ENCODE data around the gene GNAZ. TPM values are rescaled to one million over a fixed set of nuclear protein-coding genes. Genes with fewer than 3 reads are reported as not detected.

Gene GNAZ
- total and polyA plus RNA-seq, 12 donors = 3.0 to 70.8 (median 9.4) TPM

DNA sequence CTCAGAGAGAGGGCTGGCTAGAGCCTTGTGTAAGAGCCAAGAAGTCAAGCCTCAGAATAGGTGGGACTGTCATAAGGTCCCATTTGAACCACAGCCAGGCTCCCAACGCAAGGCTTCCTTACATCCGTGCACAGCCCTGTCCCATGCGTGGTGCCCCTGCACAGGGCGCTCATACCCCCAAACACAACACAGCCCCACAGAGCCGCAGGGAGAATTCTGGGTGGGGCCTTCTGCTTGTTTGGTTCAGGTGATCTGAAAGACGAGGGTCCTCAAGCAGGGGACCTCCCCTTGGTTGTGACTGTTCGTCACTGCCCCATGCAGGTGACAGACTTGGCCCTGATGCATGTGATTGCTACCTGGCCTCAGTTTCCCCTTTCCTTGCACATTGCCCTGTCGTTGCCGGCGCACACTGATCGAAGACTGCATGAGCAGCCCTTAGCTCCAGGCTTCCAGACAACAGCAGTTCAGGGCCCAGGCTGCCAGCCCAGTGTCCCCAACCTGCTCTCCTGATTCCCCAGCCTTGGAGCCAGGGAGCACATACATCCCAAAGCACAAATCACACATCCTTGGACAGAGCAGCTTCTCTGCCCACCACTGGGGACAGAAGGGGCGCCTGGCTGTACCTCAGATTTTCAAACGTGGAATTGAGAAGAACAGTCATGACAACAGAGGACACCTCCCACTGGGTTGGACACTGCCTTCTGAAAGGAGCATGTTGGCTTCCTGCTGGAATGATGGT lies 22.1 kb downstream of the GNAZ start:
- H3K4me1 ChIP-seq (replicated peaks in 1 of 2) = peaks cover 0 to 7% of the 10 kb centered on the region in 2 donors
- intact Hi-C loops (cut with DNase I) = no loop called here
- WGBS, 4 donors = 91 to 96% (median 92%) methylated on average over 8 to 13 of the region's 13 CpGs

GRCh38 chr22:23093051-23093788 lies 22.9 kb downstream of the GNAZ start:
- Histone ChIP-seq H3K9me3 (replicated peaks in 1 of 3) (no peaks in the 10 kb centered on the region), H3K4me1 (replicated peaks in 1 of 2) (peaks cover 6 to 12% of the 10 kb centered on the region in 2 donors), H3K27me3 (no peaks in the 10 kb centered on the region), H3K36me3 (replicated peaks in 1 of 2) (no peaks in the 10 kb centered on the region), H3K27ac (no peak overlapping the region), H3K4me3 (no peak overlapping the region)
- TF ChIP-seq POLR2A (IDR thresholded peaks at IDR 0.05) = no peak
- TF ChIP-seq, protein P1, sequence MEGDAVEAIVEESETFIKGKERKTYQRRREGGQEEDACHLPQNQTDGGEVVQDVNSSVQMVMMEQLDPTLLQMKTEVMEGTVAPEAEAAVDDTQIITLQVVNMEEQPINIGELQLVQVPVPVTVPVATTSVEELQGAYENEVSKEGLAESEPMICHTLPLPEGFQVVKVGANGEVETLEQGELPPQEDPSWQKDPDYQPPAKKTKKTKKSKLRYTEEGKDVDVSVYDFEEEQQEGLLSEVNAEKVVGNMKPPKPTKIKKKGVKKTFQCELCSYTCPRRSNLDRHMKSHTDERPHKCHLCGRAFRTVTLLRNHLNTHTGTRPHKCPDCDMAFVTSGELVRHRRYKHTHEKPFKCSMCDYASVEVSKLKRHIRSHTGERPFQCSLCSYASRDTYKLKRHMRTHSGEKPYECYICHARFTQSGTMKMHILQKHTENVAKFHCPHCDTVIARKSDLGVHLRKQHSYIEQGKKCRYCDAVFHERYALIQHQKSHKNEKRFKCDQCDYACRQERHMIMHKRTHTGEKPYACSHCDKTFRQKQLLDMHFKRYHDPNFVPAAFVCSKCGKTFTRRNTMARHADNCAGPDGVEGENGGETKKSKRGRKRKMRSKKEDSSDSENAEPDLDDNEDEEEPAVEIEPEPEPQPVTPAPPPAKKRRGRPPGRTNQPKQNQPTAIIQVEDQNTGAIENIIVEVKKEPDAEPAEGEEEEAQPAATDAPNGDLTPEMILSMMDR (IDR thresholded peaks at IDR 0.05) = no peak
- 82 to 88% (median 83%) methylated on average over 7 to 14 of the region's 14 CpGs for WGBS, 4 donors
- DNase-seq = no peak
- intact Hi-C loops (cut with DNase I) = no loop called here

More for the DNA sequence above, 22.1 kb downstream of the GNAZ start:
- DNase-seq = no peak
- Histone ChIP-seq H3K9me3 (replicated peaks in 1 of 3) (no peaks in the 10 kb centered on the region), H3K36me3 (replicated peaks in 1 of 2) (no peaks in the 10 kb centered on the region), H3K4me3 (no peak overlapping the region), H3K27ac (no peak overlapping the region), H3K27me3 (no peaks in the 10 kb centered on the region)
- no peak for TF ChIP-seq POLR2A (IDR thresholded peaks at IDR 0.05)
- TF ChIP-seq, protein P1 (IDR thresholded peaks at IDR 0.05) = no peak

DNA sequence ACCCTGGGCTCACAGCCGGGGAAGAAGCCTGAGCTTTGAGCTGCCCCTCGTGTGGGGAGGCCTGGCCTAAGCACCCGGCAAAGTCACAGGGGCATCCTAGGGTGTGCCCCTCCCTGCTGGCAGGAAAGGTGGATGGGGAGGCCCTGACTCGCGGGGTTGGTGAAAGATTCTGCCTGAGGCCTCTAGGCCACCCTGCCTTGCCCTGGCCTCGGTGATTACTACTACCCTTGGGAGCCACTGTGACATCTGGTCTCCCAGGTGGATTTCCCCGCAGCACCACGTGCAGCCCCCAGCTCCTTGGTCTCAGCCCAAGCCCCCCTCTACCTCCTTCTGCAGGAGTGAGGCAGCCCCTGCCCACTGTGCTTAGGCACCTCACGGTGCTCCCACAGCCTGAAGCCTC lies 23.9 kb downstream of the GNAZ start:
- H3K36me3 ChIP-seq (replicated peaks in 1 of 2) = no peaks in the 10 kb centered on the region
- no peaks in the 10 kb centered on the region for H3K27me3 ChIP-seq
- 87 to 95% (median 91%) methylated on average over 4 to 9 of the region's 9 CpGs for WGBS, 4 donors
- peak overlapping the region in 1 of 5 donors; percentile 47 for H3K27ac ChIP-seq
- no peak for DNase-seq
- peaks cover 16 to 19% of the 10 kb centered on the region in 2 donors for H3K4me1 ChIP-seq (replicated peaks in 1 of 2)
- H3K4me3 ChIP-seq = no peak overlapping the region
- no peak for TF ChIP-seq POLR2A (IDR thresholded peaks at IDR 0.05)
- TF ChIP-seq, protein P1 (IDR thresholded peaks at IDR 0.05) = no peak
- H3K9me3 ChIP-seq (replicated peaks in 1 of 3) = no peaks in the 10 kb centered on the region
- intact Hi-C loops (cut with DNase I) = no loop called here
